GM12801 (cell line): ENCODE data around the gene ARHGEF12.

ENCODE experiments used
- TF ChIP-seq, protein P1 (sequence below): IDR thresholded peaks from one replicate; pipeline ENCODE4 v1.5.1; 2011; ENCODE audit warnings: control low read depth; ENCODE audit not compliant: insufficient read length; ENCODE audit errors: extremely low read depth

ARHGEF12 gene

DNA sequence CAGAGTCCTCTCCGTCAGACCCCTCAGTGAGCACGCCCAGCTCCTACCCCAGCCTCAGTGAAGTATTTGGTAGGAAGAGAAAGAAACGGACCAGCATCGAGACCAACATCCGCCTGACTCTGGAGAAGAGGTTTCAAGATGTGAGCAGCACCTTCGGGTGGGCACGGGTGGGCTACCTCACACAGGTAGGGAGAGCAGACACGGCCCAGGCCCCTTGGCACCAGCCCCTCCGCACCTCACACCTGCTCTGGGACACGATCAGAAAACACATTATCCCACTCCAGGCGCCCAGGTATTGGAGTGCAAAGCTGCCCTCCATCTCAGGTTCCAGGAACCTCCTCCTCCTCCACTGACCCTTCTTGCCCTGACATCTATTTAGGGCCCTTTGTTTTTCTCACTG is 28.7 kb upstream of the ARHGEF12 start:
- TF ChIP-seq, protein P1, sequence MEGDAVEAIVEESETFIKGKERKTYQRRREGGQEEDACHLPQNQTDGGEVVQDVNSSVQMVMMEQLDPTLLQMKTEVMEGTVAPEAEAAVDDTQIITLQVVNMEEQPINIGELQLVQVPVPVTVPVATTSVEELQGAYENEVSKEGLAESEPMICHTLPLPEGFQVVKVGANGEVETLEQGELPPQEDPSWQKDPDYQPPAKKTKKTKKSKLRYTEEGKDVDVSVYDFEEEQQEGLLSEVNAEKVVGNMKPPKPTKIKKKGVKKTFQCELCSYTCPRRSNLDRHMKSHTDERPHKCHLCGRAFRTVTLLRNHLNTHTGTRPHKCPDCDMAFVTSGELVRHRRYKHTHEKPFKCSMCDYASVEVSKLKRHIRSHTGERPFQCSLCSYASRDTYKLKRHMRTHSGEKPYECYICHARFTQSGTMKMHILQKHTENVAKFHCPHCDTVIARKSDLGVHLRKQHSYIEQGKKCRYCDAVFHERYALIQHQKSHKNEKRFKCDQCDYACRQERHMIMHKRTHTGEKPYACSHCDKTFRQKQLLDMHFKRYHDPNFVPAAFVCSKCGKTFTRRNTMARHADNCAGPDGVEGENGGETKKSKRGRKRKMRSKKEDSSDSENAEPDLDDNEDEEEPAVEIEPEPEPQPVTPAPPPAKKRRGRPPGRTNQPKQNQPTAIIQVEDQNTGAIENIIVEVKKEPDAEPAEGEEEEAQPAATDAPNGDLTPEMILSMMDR = no peak

DNA sequence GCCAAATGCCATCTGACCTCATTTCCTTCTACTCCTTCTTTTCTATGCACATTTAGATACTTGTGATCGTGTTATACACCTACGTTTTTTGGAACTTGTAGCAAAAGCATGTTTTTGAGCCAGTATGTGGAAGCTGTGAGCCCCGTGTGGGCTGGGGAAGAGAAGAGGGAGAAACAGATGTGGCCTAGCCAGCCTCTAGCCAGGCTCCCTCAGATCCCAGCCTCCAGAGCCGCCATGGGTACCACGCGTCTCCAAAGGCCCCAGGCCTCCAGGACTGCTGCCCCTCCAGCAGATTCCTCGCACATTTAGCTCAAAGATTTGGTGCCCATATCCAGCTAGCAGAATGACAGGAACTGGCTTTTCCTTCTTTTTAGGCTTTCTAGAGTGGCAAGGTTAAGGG is 28.1 kb upstream of the ARHGEF12 start:
- TF ChIP-seq, protein P1 = no peak

DNA sequence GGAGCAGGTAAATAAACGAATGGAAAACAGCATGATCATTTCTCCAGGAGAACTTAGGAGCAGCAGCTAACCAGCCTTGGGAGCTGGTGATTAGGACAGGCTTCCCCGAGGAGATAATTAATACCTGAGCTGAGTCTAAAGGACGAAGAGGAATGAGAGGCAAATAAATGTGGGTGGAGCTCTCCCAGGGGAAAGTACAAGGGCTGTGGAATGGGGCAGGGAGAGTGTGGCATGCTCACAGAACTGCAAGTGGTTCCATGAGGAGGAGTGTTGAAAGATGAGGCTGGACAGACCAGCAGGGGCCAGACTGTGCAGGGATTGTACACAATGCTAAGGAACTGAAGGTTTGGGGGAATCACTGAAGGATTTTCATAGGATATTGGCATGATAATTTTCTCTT is 25.3 kb upstream of the ARHGEF12 start:
- TF ChIP-seq, protein P1 = no peak

GRCh38 chr11:120314861-120315260 is 21.4 kb upstream of the ARHGEF12 start:
- TF ChIP-seq, protein P1 = no peak

- TF ChIP-seq, protein P1 = no peak
Measured at GRCh38 chr11:120316880-120317688, 19.1 kb upstream of the ARHGEF12 start.

GRCh38 chr11:120317689-120318480 is 18.3 kb upstream of the ARHGEF12 start:
- TF ChIP-seq, protein P1 = no peak

GRCh38 chr11:120318906-120319305 is 17.3 kb upstream of the ARHGEF12 start:
- TF ChIP-seq, protein P1 = no peak
